ENCODE measurements around the gene EXO1.
A peak's percentile ranks its signal among the peaks of the same experiment; 100 is the strongest.
"Not testable (repeated sequence)": the region's sequence is repeated elsewhere in the genome, so short reads cannot be mapped to it uniquely, and the experiment has no call there.

EXO1 gene

GRCh38 chr1:241847796-241848685 is at the start of gene EXO1:
EXO1 (plus strand) TSS chr1:241848204; CDS start chr1:241850426, 2,222 bp downstream.
- DNase-seq (ENCODE audit: low spot score) = peak; percentile 91

GRCh38 chr1:241799416-241799815 is 48.6 kb upstream of the EXO1 start:
- no peak for DNase-seq (ENCODE audit: low spot score)

GRCh38 chr1:241800640-241801039 is 47.4 kb upstream of the EXO1 start:
- DNase-seq (ENCODE audit: low spot score) = no peak

- DNase-seq (ENCODE audit: low spot score) = no peak
Measured at GRCh38 chr1:241802863-241803262, 45.1 kb upstream of the EXO1 start.

- not testable (repeated sequence) for DNase-seq (ENCODE audit: low spot score)
Measured at GRCh38 chr1:241804706-241805105, 43.3 kb upstream of the EXO1 start.

GRCh38 chr1:241808265-241808664 is 39.7 kb upstream of the EXO1 start:
- DNase-seq (ENCODE audit: low spot score) = no peak

- no peak for DNase-seq (ENCODE audit: low spot score)
Measured at GRCh38 chr1:241810769-241811405, 37.1 kb upstream of the EXO1 start.

- DNase-seq (ENCODE audit: low spot score) = no peak
Measured at GRCh38 chr1:241813768-241814320, 34.2 kb upstream of the EXO1 start.

GRCh38 chr1:241816008-241816407 is 32.0 kb upstream of the EXO1 start:
- DNase-seq (ENCODE audit: low spot score) = no peak

GRCh38 chr1:241817331-241817792 is 30.6 kb upstream of the EXO1 start:
- no peak for DNase-seq (ENCODE audit: low spot score)

GRCh38 chr1:241817956-241818612 is 29.9 kb upstream of the EXO1 start:
- no peak for DNase-seq (ENCODE audit: low spot score)

GRCh38 chr1:241819340-241819866 is 28.6 kb upstream of the EXO1 start:
- no peak for DNase-seq (ENCODE audit: low spot score)

- DNase-seq (ENCODE audit: low spot score) = no peak
Measured at GRCh38 chr1:241821363-241821762, 26.6 kb upstream of the EXO1 start.

GRCh38 chr1:241822846-241823245 is 25.2 kb upstream of the EXO1 start:
- DNase-seq (ENCODE audit: low spot score) = no peak

- DNase-seq (ENCODE audit: low spot score) = no peak
Measured at GRCh38 chr1:241823925-241824324, 24.1 kb upstream of the EXO1 start.

GRCh38 chr1:241825581-241825980 is 22.4 kb upstream of the EXO1 start:
- DNase-seq (ENCODE audit: low spot score) = no peak

- not testable (repeated sequence) for DNase-seq (ENCODE audit: low spot score)
Measured at GRCh38 chr1:241826613-241827012, 21.4 kb upstream of the EXO1 start.

GRCh38 chr1:241827264-241827663 is 20.7 kb upstream of the EXO1 start:
- DNase-seq (ENCODE audit: low spot score) = no peak

GRCh38 chr1:241828463-241829021 is 19.5 kb upstream of the EXO1 start:
- DNase-seq (ENCODE audit: low spot score) = no peak

- DNase-seq (ENCODE audit: low spot score) = no peak
Measured at GRCh38 chr1:241829468-241829867, 18.5 kb upstream of the EXO1 start.

GRCh38 chr1:241834733-241835377 is 13.1 kb upstream of the EXO1 start:
- DNase-seq (ENCODE audit: low spot score) = no peak

Measured in activated CD4-positive, alpha-beta T cell treated with anti-CD3 and anti-CD28 coated beads, Interleukin-2, Interleukin-4, amounts not matched to agents 100 ng/mL and 50 ng/mL, durations not matched to agents 16 hours and 8 hours (primary cell).